HK-2 (cell line): ENCODE data around the gene TAF1B.

ENCODE experiments used
- DNase-seq: peaks from one replicate; pipeline ENCODE4 v3.0.0-alpha.2; 2018; ENCODE audit not compliant: unreplicated experiment

The TAF1B gene

GRCh38 chr2:9808334-9809063 lies 34.8 kb upstream of the TAF1B start:
- no peak for DNase-seq

DNA sequence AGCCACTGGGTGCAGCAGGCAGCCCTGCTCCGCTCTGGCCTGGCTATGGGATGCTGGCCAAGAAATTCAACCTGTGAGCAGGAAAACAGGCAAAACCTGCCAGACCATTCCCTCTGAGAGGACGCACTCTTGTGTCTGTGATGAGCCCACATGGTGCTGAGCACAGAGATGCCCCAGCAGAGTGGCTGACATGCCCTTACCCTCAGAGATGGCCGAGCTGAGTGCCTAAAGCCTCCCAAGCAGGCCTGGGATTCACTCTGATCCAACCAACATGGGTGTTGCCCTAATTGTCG lies 34.3 kb upstream of the TAF1B start:
- DNase-seq = no peak

DNA sequence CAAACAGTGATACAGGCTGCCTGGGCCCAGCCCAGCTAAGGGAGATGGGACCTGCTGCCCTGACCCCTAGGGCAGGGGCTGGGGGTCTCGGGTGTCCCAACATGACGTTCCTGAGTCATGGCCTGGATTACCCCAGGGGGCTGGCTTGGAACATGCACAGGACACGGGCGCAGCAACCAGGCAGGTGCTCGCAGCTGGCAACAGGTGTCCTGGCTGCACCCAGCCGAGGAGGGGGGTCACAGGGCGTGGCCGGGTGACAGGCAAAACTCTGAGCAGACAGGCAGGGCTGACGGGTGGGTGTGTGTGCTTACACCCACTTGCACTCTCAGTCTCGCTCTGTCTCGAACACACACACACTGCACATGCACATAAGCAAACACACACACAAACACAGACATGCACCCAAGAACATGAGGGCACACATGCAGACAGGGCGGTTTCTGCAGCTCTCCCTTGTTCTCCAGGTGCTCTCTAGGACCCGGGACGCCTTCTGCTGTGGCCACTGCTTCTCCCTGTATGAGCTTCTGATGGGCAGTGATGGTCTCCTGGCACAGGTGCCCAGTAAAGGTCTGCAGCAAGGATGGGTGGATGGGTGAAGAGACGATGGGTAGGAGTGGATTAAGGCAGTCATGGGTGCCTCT lies 33.7 kb upstream of the TAF1B start:
- DNase-seq = no peak

- DNase-seq = no peak
These were observed 32.1 kb upstream of the TAF1B start for GRCh38 chr2:9811216-9811615.

- no peak for DNase-seq
These were observed 31.4 kb upstream of the TAF1B start for GRCh38 chr2:9811679-9812511.

- no peak for DNase-seq
These were observed 30.3 kb upstream of the TAF1B start for GRCh38 chr2:9812945-9813311.

DNA sequence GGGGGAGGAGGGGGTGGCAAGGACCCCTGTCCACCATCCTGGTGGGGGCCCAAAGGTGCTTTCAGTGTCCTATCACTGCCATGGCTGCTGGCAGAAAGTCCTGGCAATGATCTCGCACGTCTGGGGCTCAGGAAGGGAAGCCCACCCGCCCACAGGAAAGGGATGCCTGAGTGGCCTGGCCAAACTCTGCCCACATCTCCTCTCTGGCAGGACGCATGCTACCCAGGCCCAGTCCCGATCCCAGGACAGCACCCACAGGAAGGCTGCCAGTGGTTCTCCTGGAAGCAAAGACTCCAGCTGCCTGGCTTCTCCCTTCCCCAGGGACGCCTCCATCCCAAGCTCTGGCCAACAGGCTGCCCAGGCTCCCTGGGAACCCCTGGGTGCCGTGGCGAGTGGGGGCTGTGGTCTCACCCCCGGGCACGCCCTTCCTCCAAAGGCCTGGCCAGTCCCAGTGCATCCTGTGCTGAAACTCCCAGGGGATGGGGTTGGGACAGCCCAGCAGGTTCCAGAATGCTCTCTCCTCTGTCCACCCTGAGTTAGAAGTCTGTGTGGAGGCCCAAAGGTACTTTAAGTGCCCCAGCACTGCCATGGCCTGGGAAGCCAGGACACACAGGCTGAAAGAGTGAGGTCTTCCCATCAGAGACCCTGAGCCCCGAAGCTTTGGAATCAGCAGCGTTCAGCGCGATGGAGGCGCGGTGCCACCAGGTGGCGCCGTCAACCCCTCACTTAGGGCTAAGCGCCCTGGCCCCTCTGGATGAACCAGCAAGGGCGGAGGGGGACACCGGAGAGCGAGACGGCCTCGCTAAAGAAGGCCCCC lies 29.8 kb upstream of the TAF1B start:
- DNase-seq = peak; percentile 68

GRCh38 chr2:9814129-9814868 lies 29.0 kb upstream of the TAF1B start:
- DNase-seq = no peak

DNA sequence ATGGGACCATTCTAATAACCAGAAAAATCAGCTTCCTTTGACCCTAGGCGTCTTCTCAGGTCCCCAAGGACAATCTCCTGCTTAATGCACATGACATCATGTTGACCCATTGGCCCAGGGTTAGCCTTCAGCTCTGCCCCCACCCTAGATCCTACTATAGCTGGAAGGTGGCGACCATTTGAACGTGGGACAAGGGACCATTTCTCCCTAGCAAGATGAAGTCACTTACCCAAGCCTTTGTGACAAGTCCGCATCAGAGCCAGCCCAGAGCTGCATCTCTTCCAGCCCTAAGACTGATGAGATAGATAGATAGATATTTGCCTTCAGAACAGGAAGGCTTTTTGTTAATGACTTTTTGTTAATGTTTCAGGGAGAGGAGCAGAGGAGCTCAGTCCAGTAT lies 28.2 kb upstream of the TAF1B start:
- no peak for DNase-seq

DNA sequence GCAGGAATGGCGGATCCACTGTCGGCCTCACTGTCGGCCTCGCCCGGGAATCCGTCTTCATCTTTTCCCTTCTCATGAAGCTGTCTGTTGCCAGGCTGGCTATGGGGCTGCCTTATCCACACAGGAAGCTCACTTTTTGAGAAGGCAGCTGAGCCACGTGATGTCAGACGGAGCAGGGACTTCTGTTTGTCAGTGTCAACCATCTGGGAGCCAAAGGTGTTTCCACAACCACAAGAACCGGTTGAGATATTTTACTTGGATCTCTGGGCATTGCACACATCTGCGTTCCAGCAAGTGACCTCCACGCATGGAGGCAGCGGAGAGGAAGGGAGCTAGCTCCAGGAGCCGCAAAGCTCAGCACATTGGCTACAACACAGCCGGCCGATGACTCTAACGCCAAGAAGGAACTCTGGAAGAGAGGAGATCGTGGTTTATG lies 27.4 kb upstream of the TAF1B start:
- peak; percentile 35 for DNase-seq

- DNase-seq = no peak
These were observed 25.2 kb upstream of the TAF1B start for GRCh38 chr2:9818097-9818496.

GRCh38 chr2:9819551-9819950 lies 23.7 kb upstream of the TAF1B start:
- DNase-seq = no peak

DNA sequence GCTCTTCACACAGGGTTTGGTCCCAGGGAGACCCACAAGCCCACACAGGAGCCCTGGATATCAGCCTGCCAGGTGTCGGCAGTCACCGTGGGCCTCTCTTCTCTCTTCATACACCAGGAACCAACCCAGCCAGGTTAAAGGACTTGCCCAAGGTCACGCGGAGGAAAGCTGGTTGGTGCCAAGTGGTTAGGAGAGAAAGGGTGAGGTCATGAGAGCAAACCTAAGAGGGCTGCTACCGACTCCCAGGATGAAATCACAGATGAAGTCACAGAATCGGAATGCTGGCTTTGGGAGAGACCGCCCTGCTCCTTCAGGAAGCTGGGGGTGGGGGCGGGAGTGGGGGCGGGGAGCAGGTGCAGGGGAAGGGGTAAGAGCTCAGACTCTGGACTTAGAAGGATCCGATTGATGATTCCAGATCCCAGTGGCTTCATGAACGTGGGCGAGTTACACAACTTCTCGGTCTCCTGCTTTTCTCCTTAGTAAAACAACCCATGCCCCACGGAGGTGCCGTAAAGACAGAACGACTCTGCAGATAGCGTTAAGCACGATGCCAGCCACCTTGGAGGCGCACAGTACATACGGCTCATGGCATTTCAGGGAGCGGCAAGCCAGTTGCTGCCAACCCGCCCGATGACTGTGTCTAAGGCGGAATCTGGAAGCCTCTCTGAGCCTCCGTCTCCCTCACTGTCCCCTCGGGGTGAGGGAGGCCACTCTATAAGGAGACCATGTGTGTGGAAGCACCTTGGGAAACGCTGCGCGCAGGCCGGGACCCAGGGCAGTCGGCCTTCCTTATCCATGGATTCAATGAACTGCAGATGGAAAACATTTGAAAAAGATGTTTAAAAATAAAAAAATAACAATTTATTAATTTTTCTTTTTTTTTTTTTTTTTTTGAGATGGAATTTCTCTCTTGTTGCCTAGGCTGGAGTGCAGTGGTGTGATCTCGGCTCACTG lies 23.0 kb upstream of the TAF1B start:
- peak; percentile 26 for DNase-seq

GRCh38 chr2:9821805-9822445 lies 21.3 kb upstream of the TAF1B start:
- DNase-seq = no peak

- DNase-seq = no peak
These were observed 18.8 kb upstream of the TAF1B start for GRCh38 chr2:9824441-9824840.

- DNase-seq = no peak
These were observed 18.1 kb upstream of the TAF1B start for GRCh38 chr2:9824956-9825720.

DNA sequence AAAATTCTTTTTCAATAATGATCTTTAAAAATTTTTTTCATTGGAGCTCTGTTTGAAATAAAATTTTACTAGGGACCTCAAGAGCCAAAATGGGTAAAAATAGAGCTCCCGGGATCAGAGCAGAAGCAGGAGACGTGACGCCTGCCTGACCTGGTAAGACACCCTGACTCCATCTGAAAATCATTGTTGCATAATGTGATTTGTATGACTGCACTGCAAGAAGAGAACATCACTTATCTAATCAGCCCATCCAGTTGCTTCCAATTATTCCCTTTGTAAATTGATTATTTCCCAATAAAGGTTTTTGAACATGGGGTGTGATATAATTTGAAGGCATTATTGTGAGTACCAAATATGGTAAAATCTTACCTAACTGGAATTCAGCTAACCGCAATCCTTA lies 17.1 kb upstream of the TAF1B start:
- no peak for DNase-seq

- DNase-seq = no peak
These were observed 12.4 kb upstream of the TAF1B start for GRCh38 chr2:9830685-9831410.
